B cell (primary cell): ENCODE results near the gene TOP2B. TPM values are rescaled to one million over a fixed set of nuclear protein-coding genes. Genes with fewer than 3 reads are reported as not detected.

Experiments used
- ATAC-seq: fragments of 200-7000 bp; cut with Tn5 transposase; one replicate; pipeline ENCODE4 v1.10.0; 2021; ENCODE audit warnings: low read depth, mild to moderate bottlenecking, moderate number of reproducible peaks, moderate library complexity
- CTCF ChIA-PET: fragments of 350-600 bp; sonication (Branson Sonifier 250); formaldehyde crosslinking; loops from one replicate; lab custom pipeline; 2021; ENCODE audit warnings: antibody characterized with exemption, inconsistent platforms; lab: Charles Lee
- POLR2A ChIA-PET: fragments of 350-600 bp; sonication (Branson Sonifier 250); formaldehyde crosslinking; loops from one replicate; lab custom pipeline; 2021; ENCODE audit warnings: antibody characterized with exemption; lab: Charles Lee
- DNase-seq: peaks from one replicate; pipeline ENCODE4 v3.0.0; 2013
- H2AFZ ChIP-seq: 2 replicates; pipeline ENCODE4 v1.6.1; 2012; ENCODE audit warnings: mild to moderate bottlenecking, low read depth, low read length; ENCODE audit not compliant: insufficient read depth, poor library complexity, severe bottlenecking
- H3K27ac ChIP-seq, 2 donors: 1 replicate in 1 of 2; 2 replicates in 1 of 2; pipeline ENCODE4 v1.5.1; 2012 to 2013; ENCODE audit warnings: low read length in 2 of 2, mild to moderate bottlenecking in 2 of 2, moderate library complexity in 1 of 2
- H3K27me3 ChIP-seq, 4 experiments: fragments of 200-600 bp in 1 of 4; sonication (generic) in 1 of 4; replicated peaks in 1 of 4; 1 replicate in 2 of 4; 2 replicates in 2 of 4; pipeline versions ENCODE4 v1.6.1 to v1.7.0; 2013 to 2016; ENCODE audit warnings: low read length in 3 of 4, mild to moderate bottlenecking in 2 of 4, mixed read lengths in 1 of 4, moderate library complexity in 1 of 4; ENCODE audit not compliant: insufficient read depth in 4 of 4, control insufficient read depth in 3 of 4; ENCODE audit errors: control extremely low read depth in 1 of 4
- H3K36me3 ChIP-seq, 2 experiments: replicated peaks in 1 of 2; 1 replicate in 1 of 2; 2 replicates in 1 of 2; pipeline versions ENCODE4 v1.6.1 to v1.7.1; 2013; ENCODE audit warnings: low read length in 1 of 2; ENCODE audit not compliant: insufficient read depth in 2 of 2, control insufficient read depth in 1 of 2; ENCODE audit errors: control extremely low read depth in 1 of 2, extremely low read depth in 1 of 2
- H3K4me1 ChIP-seq, 2 donors: fragments of 200-600 bp in 1 of 2; sonication (generic) in 1 of 2; 1 replicate in 1 of 2; 2 replicates in 1 of 2; pipeline versions ENCODE4 v1.5.1 to v1.6.1; 2013 to 2017; ENCODE audit warnings: low read length in 2 of 2; ENCODE audit not compliant: control insufficient read depth in 2 of 2, insufficient read depth in 2 of 2
- H3K4me2 ChIP-seq: replicated peaks from 2 replicates; pipeline ENCODE3; 2012; ENCODE audit warnings: mild to moderate bottlenecking, low read depth, low read length; ENCODE audit not compliant: poor library complexity, severe bottlenecking
- H3K4me3 ChIP-seq, 5 experiments: fragments of 200-600 bp in 1 of 5; sonication (generic) in 1 of 5; 1 replicate in 3 of 5; 2 replicates in 2 of 5; pipeline versions ENCODE4 v1.5.1 to v1.7.0; 2011 to 2016; ENCODE audit warnings: low read length in 4 of 5, mild to moderate bottlenecking in 4 of 5, low read depth in 2 of 5, control low read depth in 1 of 5, moderate library complexity in 1 of 5; ENCODE audit not compliant: insufficient read depth in 1 of 5; ENCODE audit errors: control extremely low read depth in 1 of 5, extremely low read depth in 1 of 5
- H3K79me2 ChIP-seq: fragments of 200-600 bp; sonication (generic); one replicate; pipeline ENCODE4 v1.6.0; 2016; ENCODE audit warnings: low read length; ENCODE audit not compliant: control insufficient read depth, insufficient read depth
- H3K9ac ChIP-seq: fragments of 200-600 bp; sonication (generic); 2 replicates; pipeline ENCODE4 v1.6.1; 2017; ENCODE audit warnings: mild to moderate bottlenecking, low read length, moderate library complexity
- H3K9me3 ChIP-seq, 3 donors: one replicate each; pipeline versions ENCODE4 v1.6.1 to v1.7.1; 2013; ENCODE audit warnings: low read length in 2 of 3; ENCODE audit not compliant: control insufficient read depth in 2 of 3, insufficient read depth in 1 of 3; ENCODE audit errors: control extremely low read depth in 1 of 3
- H4K20me1 ChIP-seq: 2 replicates; pipeline ENCODE4 v1.6.0; 2012; ENCODE audit warnings: mild to moderate bottlenecking, low read length; ENCODE audit not compliant: insufficient read depth, control insufficient read depth, poor library complexity, severe bottlenecking
- H3K27ac Mint-ChIP-seq: one replicate; pipeline ENCODE4 v1.8.0; 2021; ENCODE audit warnings: mixed read lengths
- H3K27me3 Mint-ChIP-seq: one replicate; pipeline ENCODE4 v1.8.0; 2021; ENCODE audit warnings: mixed read lengths
- H3K4me1 Mint-ChIP-seq: one replicate; pipeline ENCODE4 v1.8.0; 2021; ENCODE audit warnings: mixed read lengths
- H3K4me3 Mint-ChIP-seq: one replicate; pipeline ENCODE4 v1.8.0; 2021; ENCODE audit warnings: mixed read lengths
- H3K9me3 Mint-ChIP-seq: one replicate; pipeline ENCODE4 v1.8.0; 2022; ENCODE audit warnings: mixed read lengths; ENCODE audit not compliant: insufficient read depth
- CTCF ChIP-seq: fragments of 200-600 bp; IDR thresholded peaks from one replicate; pipeline ENCODE4 v1.8.0; 2022; ENCODE audit warnings: antibody characterized with exemption, mild to moderate bottlenecking
- EZH2 ChIP-seq: IDR thresholded peaks from 2 replicates; pipeline ENCODE4 v1.6.1; 2012; ENCODE audit warnings: borderline replicate concordance, low read depth, mild to moderate bottlenecking, moderate library complexity, low read length; ENCODE audit not compliant: insufficient read depth, poor library complexity, severe bottlenecking
- WGBS: methylation state at CpG from one replicate; pipeline ENCODE4 v1.1.5; 2013; ENCODE audit warnings: missing lambda C conversion rate; ENCODE audit not compliant: insufficient coverage; 5-methylcytosine and 5-hydroxymethylcytosine counted together
- intact Hi-C: fragments of 100-400 bp; cut with micrococcal nuclease; formaldehyde crosslinking; loops from one replicate; pipeline ENCODE4 v1.10.0; 2022
- polyA plus RNA-seq: library from polyadenylated mRNA; depleted of rRNA; stranded (reverse); fragments of >200 nt; gene quantifications from 2 replicates; pipeline ENCODE4 v1.2.3, GENCODE V29; 2012
- total RNA-seq, 2 donors: library from RNA; stranded (reverse); fragments of 120-200 nt in 1 of 2; gene quantifications; 1 replicate in 1 of 2; 2 replicates in 1 of 2; pipeline versions ENCODE4 v1.2.3 to v1.2.4, GENCODE V29; 2013 to 2022

TOP2B gene
- total and polyA plus RNA-seq, 2 donors (not counting 1 experiment from before 2014, with no cell fraction given): 22.2 to 149 TPM

DNA sequence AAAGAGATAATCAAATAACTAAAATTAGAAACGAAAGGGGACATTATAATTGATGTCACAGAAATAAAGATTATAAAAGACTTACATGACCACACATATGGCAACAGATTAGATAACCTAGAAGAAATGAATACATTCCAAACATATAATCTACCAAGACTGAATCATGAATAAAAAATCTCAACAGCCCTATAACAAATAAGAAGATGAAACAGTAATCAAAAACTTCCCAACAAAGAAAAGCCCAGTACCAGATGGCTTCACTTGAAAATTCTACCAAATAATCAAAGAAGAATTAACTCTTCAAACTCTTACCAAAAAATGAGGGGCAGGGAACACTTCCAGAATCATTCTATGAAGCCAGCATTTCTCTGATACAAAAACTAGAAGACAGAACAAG is 11.8 kb downstream of the TOP2B start:
- no peaks in the 10 kb centered on the region for H3K27me3 ChIP-seq
- CTCF ChIA-PET: interaction anchor here (0.9 kb wide), 1 partner anchor 9 kb away, joined by 3 read pairs; no protein-coding TSS in a partner anchor

More for the DNA sequence above, 11.8 kb downstream of the TOP2B start:
- DNase-seq (no peak), ATAC-seq (no peak)
- WGBS: no CpG with 5 or more reads among the region's 1 CpG
- Histone ChIP-seq H3K4me2 (peak overlapping the region; percentile 15), H4K20me1 (peaks cover 79% of the 10 kb centered on the region), H3K4me1 (peaks cover 15 to 43% of the 10 kb centered on the region in 2 donors), H3K36me3 (peaks cover 0 to 4% of the 10 kb centered on the region in 2 experiments), H3K79me2 (peaks cover 99% of the 10 kb centered on the region), H3K9me3 (peaks cover 5 to 23% (median 5%) of the 10 kb centered on the region in 3 donors), H3K4me3 (no peak overlapping the region), H2AFZ (no peak overlapping the region), H3K9ac (peak overlapping the region; percentile 4), H3K27ac (no peak overlapping the region)
- H3K27ac Mint-ChIP-seq: no peak overlapping the region
- intact Hi-C loops: no loop called here
- H3K9me3 Mint-ChIP-seq: peaks cover 17% of the 10 kb centered on the region
- no peak for TF ChIP-seq EZH2
- TF ChIP-seq CTCF: no peak
- H3K27me3 Mint-ChIP-seq: no peaks in the 10 kb centered on the region
- peak overlapping the region; percentile 13 for H3K4me3 Mint-ChIP-seq
- POLR2A ChIA-PET: no interaction called here
- H3K4me1 Mint-ChIP-seq: peaks cover 58% of the 10 kb centered on the region
